ENCODE results near the gene MTCL3.

The MTCL3 gene

GRCh38 chr6:127518710-127519468, at the start of gene MTCL3:
Gene MTCL3 (minus strand): TSS chr6:127519335.
- H3K4me3 ChIP-seq (ENCODE audit: low read depth, low read length): peak within 1 kb of the TSS; percentile 59
- in situ Hi-C loops (cut with HindIII; ENCODE audit: low sequenced_read_pairs): no loop called here
- DNase-seq (ENCODE audit: low read depth): peak; percentile 49
- TF ChIP-seq CTCF (IDR thresholded peaks at IDR 0.05; ENCODE audit: low read depth, low read length, missing control alignments): no peak

GRCh38 chr6:127567476-127567875, 48.3 kb upstream of the MTCL3 start:
- H3K4me3 ChIP-seq (ENCODE audit: low read depth, low read length): no peak overlapping the region
- in situ Hi-C loops (cut with HindIII; ENCODE audit: low sequenced_read_pairs): no loop called here
- DNase-seq (ENCODE audit: low read depth): no peak
- TF ChIP-seq CTCF (IDR thresholded peaks at IDR 0.05; ENCODE audit: low read depth, low read length, missing control alignments): no peak

- TF ChIP-seq CTCF (IDR thresholded peaks at IDR 0.05; ENCODE audit: low read depth, low read length, missing control alignments): no peak
- H3K4me3 ChIP-seq (ENCODE audit: low read depth, low read length): no peak overlapping the region
- in situ Hi-C loops (cut with HindIII; ENCODE audit: low sequenced_read_pairs): no loop called here
- peak; percentile 53 for DNase-seq (ENCODE audit: low read depth)
These were observed 47.5 kb upstream of the MTCL3 start for GRCh38 chr6:127566651-127567050.

DNA sequence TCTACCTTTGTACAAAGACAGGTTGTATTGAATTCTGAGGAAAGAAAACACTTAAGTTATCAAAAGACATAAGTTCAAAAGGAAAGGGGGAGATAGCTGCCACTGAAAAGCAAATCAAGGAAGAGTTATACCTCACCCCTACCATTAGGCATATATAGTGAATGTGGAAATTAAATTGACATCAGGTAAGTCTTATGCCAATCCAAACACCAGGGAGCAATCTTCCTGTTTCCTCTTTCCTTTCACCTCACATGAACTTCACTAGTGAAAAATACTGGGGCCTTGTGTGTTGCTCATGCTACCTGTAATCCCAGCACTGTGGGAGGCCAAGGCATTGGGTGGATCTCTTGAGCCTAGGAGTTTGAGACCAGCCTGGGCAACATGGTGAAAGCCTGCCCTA, 47.0 kb upstream of the MTCL3 start:
- in situ Hi-C loops (cut with HindIII; ENCODE audit: low sequenced_read_pairs): no loop called here
- H3K4me3 ChIP-seq (ENCODE audit: low read depth, low read length): no peak overlapping the region
- TF ChIP-seq CTCF (IDR thresholded peaks at IDR 0.05; ENCODE audit: low read depth, low read length, missing control alignments): no peak
- no peak for DNase-seq (ENCODE audit: low read depth)

- no peak for TF ChIP-seq CTCF (IDR thresholded peaks at IDR 0.05; ENCODE audit: low read depth, low read length, missing control alignments)
- in situ Hi-C loops (cut with HindIII; ENCODE audit: low sequenced_read_pairs): no loop called here
- no peak for DNase-seq (ENCODE audit: low read depth)
- no peak overlapping the region for H3K4me3 ChIP-seq (ENCODE audit: low read depth, low read length)
These were observed 45.6 kb upstream of the MTCL3 start for GRCh38 chr6:127564761-127565160.

- no peak for TF ChIP-seq CTCF (IDR thresholded peaks at IDR 0.05; ENCODE audit: low read depth, low read length, missing control alignments)
- DNase-seq (ENCODE audit: low read depth): no peak
- no peak overlapping the region for H3K4me3 ChIP-seq (ENCODE audit: low read depth, low read length)
- in situ Hi-C loops (cut with HindIII; ENCODE audit: low sequenced_read_pairs): no loop called here
These were observed 42.5 kb upstream of the MTCL3 start for GRCh38 chr6:127561660-127562059.
